ENCODE data around the gene SUMF1.

- TF ChIP-seq CTCF (IDR thresholded peaks at IDR 0.05; ENCODE audit: low read depth, low read length, missing input control) (no peak), FOXA2 (IDR thresholded peaks at IDR 0.05) (no peak), RAD21 (IDR thresholded peaks at IDR 0.05) (no peak), TAF1 (conservative IDR thresholded peaks at IDR 0.05) (no peak), YY1 (IDR thresholded peaks at IDR 0.05) (no peak), REST (IDR thresholded peaks at IDR 0.05) (no peak)
- TF ChIP-seq, protein P1, sequence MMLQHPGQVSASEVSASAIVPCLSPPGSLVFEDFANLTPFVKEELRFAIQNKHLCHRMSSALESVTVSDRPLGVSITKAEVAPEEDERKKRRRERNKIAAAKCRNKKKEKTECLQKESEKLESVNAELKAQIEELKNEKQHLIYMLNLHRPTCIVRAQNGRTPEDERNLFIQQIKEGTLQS (IDR thresholded peaks at IDR 0.05) = no peak
Measured at GRCh38 chr3:4398120-4398940, 68.7 kb downstream of the SUMF1 start.
